Spleen (tissue), 11 donors: Measurements from ENCODE around the gene FPR2. TPM values are rescaled to one million over a fixed set of nuclear protein-coding genes. Genes with fewer than 3 reads are reported as not detected.

Experiments used
- DNase-seq: peaks from one replicate; pipeline ENCODE4 v3.0.0-alpha.2; 2020
- H3K27ac ChIP-seq, 8 donors: fragments of 200-600 bp; sonication (generic) in 7 of 8; 1 replicate in 4 of 8; 2 replicates in 4 of 8; pipeline versions ENCODE4 v1.5.0 to v1.8.0; 2016 to 2021; ENCODE audit warnings: inconsistent platforms in 4 of 8, mild to moderate bottlenecking in 4 of 8, moderate library complexity in 1 of 8
- H3K27me3 ChIP-seq, 7 donors: fragments of 200-600 bp; sonication (generic) in 6 of 7; replicated peaks in 1 of 7; 1 replicate in 4 of 7; 2 replicates in 3 of 7; pipeline versions ENCODE4 v1.5.0 to v1.8.0; 2016 to 2021; ENCODE audit warnings: inconsistent platforms in 3 of 7, mild to moderate bottlenecking in 1 of 7
- H3K36me3 ChIP-seq, 6 donors: fragments of 200-600 bp; sonication (generic) in 5 of 6; 1 replicate in 4 of 6; 2 replicates in 2 of 6; pipeline versions ENCODE4 v1.5.0 to v1.8.0; 2016 to 2021; ENCODE audit warnings: inconsistent platforms in 2 of 6
- H3K4me1 ChIP-seq, 6 donors: fragments of 200-600 bp; sonication (generic) in 5 of 6; 1 replicate in 3 of 6; 2 replicates in 3 of 6; pipeline versions ENCODE4 v1.5.0 to v1.8.0; 2016 to 2021; ENCODE audit warnings: inconsistent platforms in 3 of 6
- H3K4me3 ChIP-seq, 8 donors: fragments of 200-600 bp; sonication (generic) in 7 of 8; 1 replicate in 4 of 8; 2 replicates in 4 of 8; pipeline versions ENCODE4 v1.5.0 to v1.8.0; 2016 to 2021; ENCODE audit warnings: inconsistent platforms in 4 of 8, mild to moderate bottlenecking in 4 of 8, moderate library complexity in 2 of 8
- H3K9me3 ChIP-seq, 8 donors: fragments of 200-600 bp; sonication (generic) in 7 of 8; 1 replicate in 4 of 8; 2 replicates in 4 of 8; pipeline versions ENCODE4 v1.5.0 to v1.8.0; 2016 to 2021; ENCODE audit warnings: inconsistent platforms in 4 of 8
- POLR2A ChIP-seq, 3 donors: fragments of 450-650 bp; IDR thresholded peaks; one replicate each; pipeline ENCODE4 v1.5.1; 2017; ENCODE audit warnings: antibody characterized with exemption in 3 of 3, mild to moderate bottlenecking in 1 of 3
- POLR2AphosphoS5 ChIP-seq, 3 donors: sonication (generic); formaldehyde crosslinking; IDR thresholded peaks; one replicate each; pipeline ENCODE4 v1.5.1; 2017; ENCODE audit warnings: antibody characterized with exemption in 3 of 3
- WGBS, 5 donors: extraction: QIAGEN DNeasy Blood & Tissue Kit in 3 of 5; methylation state at CpG; one replicate each; pipeline versions ENCODE4 v1.1.5 to v1.1.7; 2013 to 2018; 5-methylcytosine and 5-hydroxymethylcytosine counted together
- intact Hi-C: fragments of 100-400 bp; cut with DNase I; formaldehyde crosslinking; loops from one replicate; pipeline ENCODE4 v1.15.0; 2023; ENCODE audit warnings: low total_unique reads
- polyA plus RNA-seq, 3 donors: library from polyadenylated mRNA; stranded (reverse); fragments of 200-250 nt; gene quantifications; one replicate each; pipeline ENCODE4 v1.2.1, GENCODE V29; 2013
- total RNA-seq, 7 donors: library from RNA; depleted of rRNA in 3 of 7; stranded (reverse); fragments of >200 nt in 3 of 7; fragmentation: NEBNext Ultra II Directional in 4 of 7; extraction: Animal tissue kit (Norgen Biotek cat#: 25700) in 4 of 7; gene quantifications; one replicate each; pipeline versions ENCODE4 v1.1.0 to v1.2.1, GENCODE V29; 2016 to 2021
- TF ChIP-seq, protein P1 (sequence below), 11 experiments: fragments of 200-600 bp in 7 of 11; fragments of 450-650 bp in 4 of 11; sonication (generic) in 4 of 11; IDR thresholded peaks in 8 of 11; conservative IDR thresholded peaks in 3 of 11; 1 replicate in 7 of 11; 2 replicates in 4 of 11; pipeline versions ENCODE4 v1.4.0 to v1.8.0; 2016 to 2021; ENCODE audit warnings: antibody characterized with exemption in 11 of 11, inconsistent platforms in 4 of 11, mild to moderate bottlenecking in 1 of 11
- donor health status: healthy with polysubstance abuse.
- donor health status: DM: no; HTN: no; CAD: no; lungs with moderate emphysema.
- donor health status: DM: no; HTN: no; CAD: no.
- donor health status: Bipolar disorder and iron deficiency.
- donor health status: healthy.
- donor health status: DM: no; HTN: no; CAD: no.
- donor health status: DM: yes; HTN: yes; CAD: no.

The FPR2 gene
- total and polyA plus RNA-seq, 10 donors, result 1.5 to 88.0 (median 34.7) TPM

DNA sequence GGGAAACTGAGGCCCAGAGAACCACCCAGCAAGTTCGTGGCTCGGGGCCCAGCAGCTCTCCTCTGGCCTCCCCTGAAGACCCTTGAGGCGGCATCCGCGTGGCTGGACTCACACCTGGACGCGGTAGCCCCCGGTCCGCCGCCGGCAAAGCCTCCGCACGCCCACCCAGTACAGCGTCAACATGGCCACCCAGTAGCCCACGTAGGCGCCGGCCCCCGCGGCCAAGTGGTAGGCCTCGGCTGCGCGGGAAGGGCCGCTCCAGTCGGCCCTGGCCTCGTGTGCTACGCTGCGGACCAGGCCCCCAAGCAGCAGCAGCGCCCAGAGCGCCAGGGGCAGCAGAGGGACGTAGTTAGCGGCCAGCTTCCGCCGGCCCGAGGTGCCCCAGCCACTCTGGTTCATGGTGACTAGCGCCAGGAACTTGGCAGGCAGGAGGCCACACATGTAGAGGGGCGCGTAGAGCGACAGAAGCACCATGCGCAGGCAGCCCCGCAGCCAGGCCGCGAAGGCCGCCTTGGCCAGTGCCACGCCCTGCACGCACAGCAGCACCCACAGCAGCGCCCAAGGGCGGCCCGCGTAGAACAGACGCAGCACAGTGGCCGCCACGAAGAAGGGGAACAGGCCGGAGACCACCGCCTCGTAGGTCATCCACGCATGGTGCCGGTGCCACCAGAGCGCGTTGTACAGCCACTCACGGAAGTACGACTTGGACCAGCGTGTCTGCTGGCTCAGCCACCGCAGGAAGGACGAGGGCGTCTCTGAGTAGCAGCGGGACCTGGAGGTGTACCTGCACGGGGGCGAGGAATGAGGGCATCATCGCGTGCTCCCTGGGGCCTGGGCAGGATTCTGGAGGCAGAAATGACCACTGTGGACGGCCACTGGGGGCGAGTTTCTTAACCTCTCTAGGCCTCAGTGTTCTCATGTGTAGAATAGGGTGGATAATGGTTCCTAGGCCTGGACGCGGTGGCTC lies 47.4 kb upstream of the FPR2 start:
- peaks cover 0 to 15% (median 0%) of the 10 kb centered on the region in 6 donors for H3K4me1 ChIP-seq
- intact Hi-C loops, result no loop called here
- peaks cover 0 to 38% (median 1%) of the 10 kb centered on the region in 7 donors for H3K27me3 ChIP-seq
- WGBS, 5 donors, result 93 to 97% (median 94%) methylated on average over 42 to 74 of the region's 74 CpGs
- no peak overlapping the region for H3K27ac ChIP-seq
- no peak for DNase-seq
- no peaks in the 10 kb centered on the region for H3K9me3 ChIP-seq
- H3K4me3 ChIP-seq, result no peak overlapping the region
- no peak for TF ChIP-seq POLR2A (IDR thresholded peaks at IDR 0.05)
- peak in 2 of 3 donors; percentile 40 to 71 for TF ChIP-seq POLR2AphosphoS5 (IDR thresholded peaks at IDR 0.05)
- H3K36me3 ChIP-seq, result no peaks in the 10 kb centered on the region

DNA sequence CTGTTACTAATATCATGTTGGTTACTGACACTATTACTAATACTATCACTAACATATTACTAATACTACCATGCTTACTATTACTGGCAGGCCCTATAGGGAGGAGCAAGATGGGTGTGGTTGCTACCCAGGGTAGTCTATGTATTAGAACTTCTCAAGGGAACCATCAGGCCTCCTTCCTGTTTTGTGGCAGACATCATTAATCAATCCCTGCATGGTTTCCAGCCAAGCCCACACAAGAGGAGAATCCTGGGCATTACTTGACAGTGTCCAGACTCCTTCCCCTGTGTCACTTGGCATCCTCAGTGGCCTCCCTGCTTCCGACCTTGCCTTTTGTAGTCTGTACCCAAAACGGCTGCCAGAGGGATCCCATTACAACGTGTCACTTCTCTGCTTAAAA lies 46.1 kb upstream of the FPR2 start:
- Histone ChIP-seq H3K9me3 (peaks cover 0 to 3% (median 0%) of the 10 kb centered on the region in 8 donors), H3K36me3 (no peaks in the 10 kb centered on the region), H3K27ac (no peak overlapping the region), H3K27me3 (peaks cover 0 to 51% (median 14%) of the 10 kb centered on the region in 7 donors), H3K4me3 (no peak overlapping the region), H3K4me1 (peaks cover 0 to 23% (median 8%) of the 10 kb centered on the region in 6 donors)
- 69 to 79% (median 73%) methylated on average over 3 of the region's 3 CpGs for whole genome bisulfite sequencing, 5 donors
- TF ChIP-seq POLR2AphosphoS5 (IDR thresholded peaks at IDR 0.05) (no peak), POLR2A (IDR thresholded peaks at IDR 0.05) (no peak)
- TF ChIP-seq, protein P1, sequence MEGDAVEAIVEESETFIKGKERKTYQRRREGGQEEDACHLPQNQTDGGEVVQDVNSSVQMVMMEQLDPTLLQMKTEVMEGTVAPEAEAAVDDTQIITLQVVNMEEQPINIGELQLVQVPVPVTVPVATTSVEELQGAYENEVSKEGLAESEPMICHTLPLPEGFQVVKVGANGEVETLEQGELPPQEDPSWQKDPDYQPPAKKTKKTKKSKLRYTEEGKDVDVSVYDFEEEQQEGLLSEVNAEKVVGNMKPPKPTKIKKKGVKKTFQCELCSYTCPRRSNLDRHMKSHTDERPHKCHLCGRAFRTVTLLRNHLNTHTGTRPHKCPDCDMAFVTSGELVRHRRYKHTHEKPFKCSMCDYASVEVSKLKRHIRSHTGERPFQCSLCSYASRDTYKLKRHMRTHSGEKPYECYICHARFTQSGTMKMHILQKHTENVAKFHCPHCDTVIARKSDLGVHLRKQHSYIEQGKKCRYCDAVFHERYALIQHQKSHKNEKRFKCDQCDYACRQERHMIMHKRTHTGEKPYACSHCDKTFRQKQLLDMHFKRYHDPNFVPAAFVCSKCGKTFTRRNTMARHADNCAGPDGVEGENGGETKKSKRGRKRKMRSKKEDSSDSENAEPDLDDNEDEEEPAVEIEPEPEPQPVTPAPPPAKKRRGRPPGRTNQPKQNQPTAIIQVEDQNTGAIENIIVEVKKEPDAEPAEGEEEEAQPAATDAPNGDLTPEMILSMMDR (IDR thresholded peaks at IDR 0.05 in 8 of 11, conservative IDR thresholded peaks at IDR 0.05 in 3 of 11), result no peak
- intact Hi-C loops, result no loop called here
- DNase-seq, result no peak

- TF ChIP-seq POLR2A (IDR thresholded peaks at IDR 0.05) (no peak), POLR2AphosphoS5 (IDR thresholded peaks at IDR 0.05) (no peak)
- TF ChIP-seq, protein P1 (IDR thresholded peaks at IDR 0.05 in 8 of 11, conservative IDR thresholded peaks at IDR 0.05 in 3 of 11), result no peak
- DNase-seq, result no peak
- peaks cover 0 to 23% (median 10%) of the 10 kb centered on the region in 6 donors for H3K4me1 ChIP-seq
- H3K27ac ChIP-seq, result no peak overlapping the region
- peaks cover 0 to 3% (median 0%) of the 10 kb centered on the region in 8 donors for H3K9me3 ChIP-seq
- H3K4me3 ChIP-seq, result no peak overlapping the region
- H3K27me3 ChIP-seq, result peaks cover 0 to 61% (median 24%) of the 10 kb centered on the region in 7 donors
- intact Hi-C loops, result no loop called here
- 87 to 95% (median 89%) methylated on average over 3 of the region's 3 CpGs for WGBS, 5 donors
- H3K36me3 ChIP-seq, result no peaks in the 10 kb centered on the region
Observed at GRCh38 chr19:51715850-51716249, 45.1 kb upstream of the FPR2 start.

GRCh38 chr19:51716925-51717324 lies 44.1 kb upstream of the FPR2 start:
- intact Hi-C loops, result no loop called here

More at GRCh38 chr19:51716925-51717324, 44.1 kb upstream of the FPR2 start:
- no peaks in the 10 kb centered on the region for H3K36me3 ChIP-seq
- DNase-seq, result no peak
- WGBS, 5 donors, result 82 to 93% (median 89%) methylated on average over 11 of the region's 11 CpGs
- peaks cover 0 to 72% (median 32%) of the 10 kb centered on the region in 7 donors for H3K27me3 ChIP-seq
- peaks cover 0 to 13% (median 10%) of the 10 kb centered on the region in 6 donors for H3K4me1 ChIP-seq
- no peak overlapping the region for H3K4me3 ChIP-seq
- no peak overlapping the region for H3K27ac ChIP-seq
- TF ChIP-seq, protein P1 (IDR thresholded peaks at IDR 0.05 in 8 of 11, conservative IDR thresholded peaks at IDR 0.05 in 3 of 11), result no peak
- TF ChIP-seq POLR2A (IDR thresholded peaks at IDR 0.05) (no peak), POLR2AphosphoS5 (IDR thresholded peaks at IDR 0.05) (no peak)
- peaks cover 0 to 3% (median 0%) of the 10 kb centered on the region in 8 donors for H3K9me3 ChIP-seq
